Heart left ventricle (tissue), 16 donors: ENCODE results near the gene CFAP47. TPM values are rescaled to one million over a fixed set of nuclear protein-coding genes. Genes with fewer than 3 reads are reported as not detected.
"Not testable (repeated sequence)": the region's sequence is repeated elsewhere in the genome, so short reads cannot be mapped to it uniquely, and the experiment has no call there.

Experiments used
- ATAC-seq, 4 donors: fragments of 200-7000 bp; cut with Tn5 transposase; one replicate each; pipeline ENCODE4 v1.9.1; 2020 to 2022; ENCODE audit warnings: moderate library complexity in 4 of 4, mild to moderate bottlenecking in 3 of 4, moderate number of reproducible peaks in 1 of 4
- DNase-seq, 5 donors: peaks; one replicate each; pipeline ENCODE4 v3.0.0-alpha.2; 2020
- H3K27ac ChIP-seq, 12 donors: fragments of 200-600 bp; sonication (generic) in 4 of 12; one replicate each; pipeline versions ENCODE4 v1.5.0 to v1.8.0; 2016 to 2022; ENCODE audit warnings: mild to moderate bottlenecking in 2 of 12
- H3K27me3 ChIP-seq, 9 donors: fragments of 200-600 bp; sonication (generic) in 2 of 9; one replicate each; pipeline versions ENCODE4 v1.5.1 to v1.8.0; 2016 to 2022; ENCODE audit warnings: mild to moderate bottlenecking in 3 of 9
- H3K36me3 ChIP-seq, 9 donors: fragments of 200-600 bp; sonication (generic) in 2 of 9; one replicate each; pipeline versions ENCODE4 v1.5.0 to v1.8.0; 2018 to 2022; ENCODE audit warnings: mild to moderate bottlenecking in 2 of 9
- H3K4me1 ChIP-seq, 12 donors: fragments of 200-600 bp; sonication (generic) in 4 of 12; one replicate each; pipeline versions ENCODE4 v1.5.0 to v1.8.0; 2016 to 2022; ENCODE audit warnings: mild to moderate bottlenecking in 3 of 12
- H3K4me3 ChIP-seq, 12 donors: fragments of 200-600 bp; sonication (generic) in 4 of 12; one replicate each; pipeline versions ENCODE4 v1.5.0 to v1.8.0; 2017 to 2022; ENCODE audit warnings: mild to moderate bottlenecking in 9 of 12, moderate library complexity in 4 of 12
- H3K9me3 ChIP-seq, 12 donors: fragments of 200-600 bp; sonication (generic) in 4 of 12; one replicate each; pipeline versions ENCODE4 v1.5.0 to v1.8.0; 2016 to 2022; ENCODE audit warnings: mild to moderate bottlenecking in 1 of 12
- POLR2A ChIP-seq, 2 donors: fragments of 450-650 bp; IDR thresholded peaks; one replicate each; pipeline ENCODE4 v1.6.1; 2017; ENCODE audit warnings: antibody characterized with exemption in 2 of 2, mild to moderate bottlenecking in 2 of 2, moderate library complexity in 2 of 2
- WGBS, 4 donors: extraction: QIAGEN DNeasy Blood & Tissue Kit in 2 of 4; methylation state at CpG; one replicate each; pipeline versions ENCODE4 v1.1.5 to v1.1.7; 2013 to 2018; 5-methylcytosine and 5-hydroxymethylcytosine counted together
- intact Hi-C, 10 donors: fragments of 100-400 bp; cut with DNase I; formaldehyde crosslinking; loops; one replicate each; pipeline versions ENCODE4 v1.11.1 to v1.14.2; 2022
- polyA plus RNA-seq, 2 donors: library from polyadenylated mRNA; stranded (reverse); fragments of 200-250 nt; gene quantifications; one replicate each; pipeline ENCODE4 v1.2.3, GENCODE V29; 2013
- total RNA-seq, 9 donors: library from RNA; depleted of rRNA in 2 of 9; stranded (reverse); fragments of >200 nt in 2 of 9; fragmentation: NEBNext Ultra II Directional in 3 of 9; extraction: Animal tissue kit (Norgen Biotek cat#: 25700) in 3 of 9; gene quantifications; one replicate each; pipeline versions ENCODE4 v1.1.0 to v1.2.4, GENCODE V29; 2016 to 2023
- TF ChIP-seq, protein P1 (sequence below), 12 donors: fragments of 200-600 bp; sonication (generic) in 4 of 12; IDR thresholded peaks; one replicate each; pipeline versions ENCODE4 v1.5.0 to v1.8.0; 2018 to 2022; ENCODE audit warnings: antibody characterized with exemption in 12 of 12, mild to moderate bottlenecking in 5 of 12
- donor health status: ischemic (EF 13 %, LVEDD 7.1; RV severe dilation, severe dysfunction).
- donor health status: healthy with polysubstance abuse.
- donor health status: DM: no; HTN: yes; CAD: no.
- donor health status: DM: no; HTN: no; CAD: no.
- donor health status: ischemic (EF 25% LVEDD 6.9; RV normal size, moderate dysfunction).
- donor health status: ischemic (EF 25% LVEDD 5.7; RV mildly dilated, moderate dysfunction).
- donor health status: healthy.
- donor health status: DM: yes; HTN: yes; CAD: no.
- donor health status: ischemic (EF 35%, LVEDD 5.7; RV mildly dilated, moderate dysfunction).
- donor health status: nonischemic (EF 11% LVEDD 7.7; RV severe dilation, severe dysfunction).
- donor health status: DM: yes; HTN: yes; CAD: no.
- donor health status: PGD.
- donor health status: ischemic (EF 29% LVEDD 5.4; RV normal size, mild dysfunction).
- donor health status: nonischemic (EF 23%, LVEDD 6.1; RV moderate dilation, normal function).

CFAP47 gene
- total and polyA plus RNA-seq, 11 donors = not detected

DNA sequence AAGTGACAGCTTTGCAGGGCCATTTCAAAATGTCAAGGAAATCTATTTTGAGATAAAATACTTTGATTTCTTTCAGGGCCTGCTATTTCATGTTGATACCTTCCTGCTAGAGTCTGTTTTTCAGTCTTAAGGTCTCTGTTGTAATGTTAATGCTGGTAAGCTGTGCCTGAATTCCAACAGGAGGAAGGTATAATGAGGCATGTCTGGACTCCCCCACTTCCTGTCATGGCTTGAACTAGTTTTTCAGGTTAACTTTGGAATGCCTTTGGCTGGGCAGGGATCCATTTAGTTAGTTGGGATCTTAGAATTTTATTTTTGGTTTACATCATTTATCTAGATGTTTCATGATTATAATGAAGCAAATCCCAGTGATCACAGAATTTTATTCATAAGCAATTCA is 279.0 kb downstream of the CFAP47 start:
- DNase-seq (no peak), ATAC-seq (no peak)
- Histone ChIP-seq H3K9me3 (no peaks in the 10 kb centered on the region), H3K36me3 (no peaks in the 10 kb centered on the region), H3K27ac (no peak overlapping the region), H3K4me3 (no peak overlapping the region), H3K4me1 (no peaks in the 10 kb centered on the region), H3K27me3 (no peaks in the 10 kb centered on the region)
- intact Hi-C loops = no loop called here
- no peak for TF ChIP-seq POLR2A (IDR thresholded peaks at IDR 0.05)
- TF ChIP-seq, protein P1, sequence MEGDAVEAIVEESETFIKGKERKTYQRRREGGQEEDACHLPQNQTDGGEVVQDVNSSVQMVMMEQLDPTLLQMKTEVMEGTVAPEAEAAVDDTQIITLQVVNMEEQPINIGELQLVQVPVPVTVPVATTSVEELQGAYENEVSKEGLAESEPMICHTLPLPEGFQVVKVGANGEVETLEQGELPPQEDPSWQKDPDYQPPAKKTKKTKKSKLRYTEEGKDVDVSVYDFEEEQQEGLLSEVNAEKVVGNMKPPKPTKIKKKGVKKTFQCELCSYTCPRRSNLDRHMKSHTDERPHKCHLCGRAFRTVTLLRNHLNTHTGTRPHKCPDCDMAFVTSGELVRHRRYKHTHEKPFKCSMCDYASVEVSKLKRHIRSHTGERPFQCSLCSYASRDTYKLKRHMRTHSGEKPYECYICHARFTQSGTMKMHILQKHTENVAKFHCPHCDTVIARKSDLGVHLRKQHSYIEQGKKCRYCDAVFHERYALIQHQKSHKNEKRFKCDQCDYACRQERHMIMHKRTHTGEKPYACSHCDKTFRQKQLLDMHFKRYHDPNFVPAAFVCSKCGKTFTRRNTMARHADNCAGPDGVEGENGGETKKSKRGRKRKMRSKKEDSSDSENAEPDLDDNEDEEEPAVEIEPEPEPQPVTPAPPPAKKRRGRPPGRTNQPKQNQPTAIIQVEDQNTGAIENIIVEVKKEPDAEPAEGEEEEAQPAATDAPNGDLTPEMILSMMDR (IDR thresholded peaks at IDR 0.05) = no peak

GRCh38 chrX:36199928-36200327 is 280.4 kb downstream of the CFAP47 start:
- no peaks in the 10 kb centered on the region for H3K4me1 ChIP-seq
- no peaks in the 10 kb centered on the region for H3K9me3 ChIP-seq
- ATAC-seq (no peak), DNase-seq (no peak)
- H3K27me3 ChIP-seq = no peaks in the 10 kb centered on the region
- H3K27ac ChIP-seq = no peak overlapping the region
- no peak overlapping the region for H3K4me3 ChIP-seq
- intact Hi-C loops = no loop called here
- TF ChIP-seq, protein P1 (IDR thresholded peaks at IDR 0.05) = no peak
- no peak for TF ChIP-seq POLR2A (IDR thresholded peaks at IDR 0.05)
- H3K36me3 ChIP-seq = no peaks in the 10 kb centered on the region

DNA sequence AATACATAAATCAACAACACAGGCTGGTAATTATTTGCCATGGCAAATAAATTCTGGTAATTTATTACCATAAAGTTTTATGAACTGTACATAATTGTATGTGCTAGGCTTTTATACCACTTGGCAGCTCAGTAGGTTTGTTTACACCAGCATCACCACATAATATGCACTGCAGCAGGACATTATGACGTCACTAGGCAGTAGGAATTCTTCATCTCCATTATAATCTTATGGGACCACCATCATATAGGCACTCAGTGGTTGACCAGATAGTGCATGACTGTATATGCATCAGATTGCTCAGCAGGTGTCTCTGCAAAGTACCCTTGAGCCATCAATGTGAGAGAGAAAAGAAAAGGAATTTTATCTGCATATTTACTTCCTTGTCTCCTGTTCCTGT is 295.4 kb downstream of the CFAP47 start:
- TF ChIP-seq POLR2A (IDR thresholded peaks at IDR 0.05) = no peak
- TF ChIP-seq, protein P1 (IDR thresholded peaks at IDR 0.05) = no peak
- H3K27me3 ChIP-seq = no peaks in the 10 kb centered on the region
- H3K4me3 ChIP-seq = no peak overlapping the region
- intact Hi-C loops = no loop called here
- no peak for DNase-seq
- H3K27ac ChIP-seq = no peak overlapping the region
- H3K36me3 ChIP-seq = no peaks in the 10 kb centered on the region
- WGBS, 4 donors = 55 to 80% (median 64%) methylated on average over 1 of the region's 1 CpG
- H3K4me1 ChIP-seq = no peaks in the 10 kb centered on the region
- H3K9me3 ChIP-seq = no peaks in the 10 kb centered on the region
- no peak for ATAC-seq

DNA sequence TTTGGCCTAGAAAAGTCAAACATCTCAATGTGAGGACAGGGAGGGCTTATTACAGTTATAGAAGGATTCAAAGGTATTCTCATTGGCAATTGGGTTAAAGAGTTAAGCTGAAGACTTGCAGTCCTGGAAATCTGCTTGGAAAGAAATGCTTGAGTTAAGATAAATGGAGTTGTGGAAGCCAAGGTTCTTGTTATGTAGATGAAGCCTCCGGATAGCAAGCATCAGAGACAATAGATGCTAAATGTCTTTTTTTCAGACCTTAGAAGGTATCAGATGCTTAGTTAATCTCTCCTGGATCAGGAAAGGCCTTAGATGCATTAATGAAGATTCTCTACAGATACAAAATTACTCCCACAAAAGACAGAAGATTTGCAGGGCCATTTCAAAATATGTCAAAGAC is 299.3 kb downstream of the CFAP47 start:
- no peak for ATAC-seq
- H3K27me3 ChIP-seq = no peaks in the 10 kb centered on the region
- H3K27ac ChIP-seq = no peak overlapping the region
- no peaks in the 10 kb centered on the region for H3K4me1 ChIP-seq
- TF ChIP-seq, protein P1 (IDR thresholded peaks at IDR 0.05) = no peak
- TF ChIP-seq POLR2A (IDR thresholded peaks at IDR 0.05) = no peak
- H3K4me3 ChIP-seq = no peak overlapping the region
- 30 to 54% (median 46%) methylated on average over 1 of the region's 1 CpG for WGBS, 4 donors
- H3K9me3 ChIP-seq = no peaks in the 10 kb centered on the region
- H3K36me3 ChIP-seq = no peaks in the 10 kb centered on the region
- intact Hi-C loops = no loop called here
- DNase-seq = no peak

DNA sequence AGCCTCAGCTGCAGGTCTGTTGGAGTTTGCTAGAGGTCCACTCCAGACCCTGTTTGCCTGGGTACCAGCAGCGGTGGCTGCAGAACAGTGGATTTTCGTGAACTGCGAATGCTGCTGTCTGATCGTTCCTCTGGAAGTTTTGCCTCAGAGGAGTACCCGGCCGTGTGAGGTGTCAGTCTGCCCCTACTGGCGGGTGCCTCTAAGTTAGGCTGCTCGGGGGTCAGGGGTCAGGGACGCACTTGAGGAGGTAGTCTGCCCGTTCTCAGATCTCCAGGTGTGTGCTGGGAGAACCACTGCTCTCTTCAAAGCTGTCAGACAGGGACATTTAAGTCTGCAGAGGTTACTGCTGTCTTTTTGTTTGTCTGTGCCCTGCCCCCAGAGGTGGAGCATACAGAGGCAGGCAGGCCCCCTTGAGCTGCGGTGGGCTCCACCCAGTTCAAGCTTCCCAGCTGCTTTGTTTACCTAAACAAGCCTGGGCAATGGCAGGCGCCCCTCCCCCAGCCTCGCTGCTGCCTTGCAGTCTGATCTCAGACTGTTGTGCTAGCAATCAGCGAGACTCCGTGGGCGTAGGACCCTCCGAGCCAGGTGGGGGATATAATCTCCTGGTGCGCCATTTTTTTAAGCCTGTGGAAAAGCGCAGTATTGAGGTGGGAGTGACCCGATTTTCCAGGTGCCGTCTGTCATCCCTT is 315.4 kb downstream of the CFAP47 start:
- H3K4me1 ChIP-seq, intact Hi-C loops, H3K9me3 ChIP-seq, H3K4me3 ChIP-seq, DNase-seq, H3K36me3 ChIP-seq, H3K27ac ChIP-seq, ATAC-seq, H3K27me3 ChIP-seq: not testable (repeated sequence)
- 89 to 92% (median 90%) methylated on average over 18 to 21 of the region's 21 CpGs for whole genome bisulfite sequencing, 4 donors
